Mesendoderm (in vitro differentiated cells): ENCODE measurements around the gene LOXHD1.

ENCODE experiments used
- DNase-seq: peaks from one replicate; pipeline ENCODE4 v3.0.0; 2013
- H2AK5ac ChIP-seq: 2 replicates; pipeline ENCODE4 v1.6.1; 2013; ENCODE audit warnings: low read length, inconsistent platforms
- H2BK120ac ChIP-seq: 2 replicates; pipeline ENCODE4 v1.6.1; 2013; ENCODE audit warnings: low read depth, mild to moderate bottlenecking, low read length, moderate library complexity, mixed read lengths
- H2BK15ac ChIP-seq: replicated peaks from 2 replicates; pipeline ENCODE4 v1.6.1; 2013; ENCODE audit warnings: low read depth, mild to moderate bottlenecking, moderate library complexity
- H2BK5ac ChIP-seq: 2 replicates; pipeline ENCODE4 v1.6.1; 2013; ENCODE audit warnings: low read length, inconsistent platforms
- H3K18ac ChIP-seq: 2 replicates; pipeline ENCODE4 v1.6.1; 2013; ENCODE audit warnings: mild to moderate bottlenecking, low read length, mixed read lengths
- H3K23ac ChIP-seq: one replicate; pipeline ENCODE4 v1.6.1; 2013; ENCODE audit warnings: low read length
- H3K27ac ChIP-seq: 2 replicates; pipeline ENCODE4 v1.5.1; 2013; ENCODE audit warnings: low read depth, mild to moderate bottlenecking, inconsistent platforms, low read length, moderate library complexity
- H3K27me3 ChIP-seq: 2 replicates; pipeline ENCODE4 v1.6.1; 2013; ENCODE audit warnings: low read length, control low read depth, mild to moderate bottlenecking, inconsistent platforms; ENCODE audit not compliant: insufficient read depth, poor library complexity
- H3K36me3 ChIP-seq: 2 replicates; pipeline ENCODE4 v1.6.1; 2013; ENCODE audit warnings: low read length, inconsistent platforms; ENCODE audit not compliant: control insufficient read depth, insufficient read depth
- H3K4ac ChIP-seq: one replicate; pipeline ENCODE4 v1.6.1; 2013; ENCODE audit warnings: low read depth, mild to moderate bottlenecking, low read length, moderate library complexity
- H3K4me1 ChIP-seq: 2 replicates; pipeline ENCODE4 v1.6.1; 2013; ENCODE audit warnings: low read depth, low read length, inconsistent platforms; ENCODE audit not compliant: control insufficient read depth
- H3K4me2 ChIP-seq: 2 replicates; pipeline ENCODE4 v1.6.1; 2013; ENCODE audit warnings: low read length
- H3K4me3 ChIP-seq: 2 replicates; pipeline ENCODE4 v1.5.1; 2013; ENCODE audit warnings: mild to moderate bottlenecking, low read length
- H3K56ac ChIP-seq: one replicate; pipeline ENCODE4 v1.6.1; 2013; ENCODE audit warnings: low read length
- H3K79me1 ChIP-seq: 2 replicates; pipeline ENCODE4 v1.6.1; 2013; ENCODE audit warnings: low read length, inconsistent platforms
- H3K79me2 ChIP-seq: 2 replicates; pipeline ENCODE4 v1.6.1; 2013; ENCODE audit warnings: mild to moderate bottlenecking, low read length; ENCODE audit not compliant: control insufficient read depth, insufficient read depth
- H3K9ac ChIP-seq: 2 replicates; pipeline ENCODE4 v1.6.1; 2013; ENCODE audit warnings: low read length, inconsistent platforms
- H4K5ac ChIP-seq: one replicate; pipeline ENCODE4 v1.6.1; 2013; ENCODE audit warnings: low read length
- H4K8ac ChIP-seq: one replicate; pipeline ENCODE4 v1.6.1; 2013; ENCODE audit warnings: low read depth, mild to moderate bottlenecking, control low read depth, low read length, moderate library complexity
- WGBS: extraction: QIAGEN DNeasy Blood & Tissue Kit; methylation state at CpG from one replicate; pipeline ENCODE4 v1.1.7; 2013; ENCODE audit warnings: low lambda C conversion rate, missing lambda C conversion rate; ENCODE audit not compliant: insufficient coverage; ENCODE audit errors: extremely low coverage; 5-methylcytosine and 5-hydroxymethylcytosine counted together

LOXHD1 gene

DNA sequence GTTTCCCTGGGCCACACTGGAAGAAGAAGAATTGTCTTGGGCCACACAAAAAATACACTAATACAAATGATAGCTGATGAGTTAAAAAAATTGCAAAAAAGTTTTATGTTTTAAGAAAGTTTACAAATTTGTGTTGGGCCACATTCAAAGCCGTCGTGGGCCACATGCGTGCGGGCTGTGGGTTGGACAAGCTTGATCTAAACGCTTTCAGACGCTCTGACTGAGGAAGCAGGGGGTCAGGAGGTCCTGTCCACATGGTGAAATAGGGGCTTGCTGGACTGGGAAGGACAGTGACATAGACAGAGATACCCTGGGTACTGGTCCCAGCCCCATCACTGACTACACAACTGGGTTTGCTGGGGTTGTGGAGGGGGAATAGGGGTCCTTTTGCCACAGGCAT lies 86.4 kb downstream of the LOXHD1 start:
- no peak overlapping the region for H2BK120ac ChIP-seq
- H3K4me2 ChIP-seq, result no peak overlapping the region
- no CpG with 5 or more reads among the region's 6 CpGs for WGBS
- H3K56ac ChIP-seq, result no peak overlapping the region
- H3K27me3 ChIP-seq, result no peaks in the 10 kb centered on the region
- H3K4ac ChIP-seq, result no peak overlapping the region
- no peak overlapping the region for H3K9ac ChIP-seq
- H3K4me1 ChIP-seq, result no peaks in the 10 kb centered on the region
- H4K8ac ChIP-seq, result no peak overlapping the region
- no peaks in the 10 kb centered on the region for H3K79me2 ChIP-seq
- no peak overlapping the region for H3K23ac ChIP-seq
- H3K18ac ChIP-seq, result no peak overlapping the region
- H3K27ac ChIP-seq, result no peak overlapping the region
- H2BK5ac ChIP-seq, result no peak overlapping the region
- H2AK5ac ChIP-seq, result no peak overlapping the region
- no peak overlapping the region for H3K4me3 ChIP-seq
- no peaks in the 10 kb centered on the region for H3K36me3 ChIP-seq
- no peak overlapping the region for H2BK15ac ChIP-seq
- no peaks in the 10 kb centered on the region for H3K79me1 ChIP-seq
- no peak overlapping the region for H4K5ac ChIP-seq
- DNase-seq, result no peak

DNA sequence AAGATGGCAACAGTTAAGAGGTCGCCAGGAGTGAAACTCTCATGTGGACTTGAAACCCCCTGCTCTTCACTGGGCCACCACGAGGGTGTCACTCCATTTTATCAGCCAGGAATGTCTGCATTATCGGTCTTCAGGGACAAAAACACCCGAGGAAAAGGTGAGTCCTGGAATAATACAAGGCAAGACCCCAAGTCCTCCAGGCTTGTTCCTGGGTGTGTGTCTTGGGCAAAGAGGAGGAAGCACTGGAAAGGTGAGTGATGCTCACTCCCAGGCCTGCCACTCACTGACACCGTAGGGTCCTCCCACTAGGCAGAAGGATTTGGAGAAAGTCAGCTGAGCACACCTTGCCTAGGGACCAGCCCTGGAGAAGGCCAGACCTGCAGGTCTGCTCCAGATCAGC lies 86.9 kb downstream of the LOXHD1 start:
- H3K79me2 ChIP-seq, result no peaks in the 10 kb centered on the region

DNA sequence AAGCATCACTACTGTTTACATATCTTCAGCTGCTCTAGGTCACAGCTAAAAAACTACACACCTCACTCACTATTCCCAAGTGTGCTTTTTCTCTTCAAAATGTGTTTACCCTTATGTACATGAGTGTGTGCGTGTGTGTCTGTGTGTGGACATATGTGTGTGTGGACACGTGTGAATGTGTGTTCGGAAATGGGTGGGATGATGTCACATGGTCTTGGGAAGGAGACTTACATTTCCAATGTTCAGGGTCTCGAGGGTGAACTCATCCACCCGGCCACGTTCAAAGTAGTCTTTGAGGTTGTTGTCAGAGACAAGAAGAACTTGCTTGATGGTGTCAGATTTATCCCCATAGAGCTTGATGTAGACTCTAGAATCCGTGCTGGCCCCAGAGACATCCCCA lies 87.8 kb downstream of the LOXHD1 start:
- Histone ChIP-seq H2BK15ac (no peak overlapping the region), H3K18ac (no peak overlapping the region), H4K5ac (no peak overlapping the region), H3K23ac (no peak overlapping the region), H3K9ac (no peak overlapping the region), H3K4me3 (no peak overlapping the region), H3K4me2 (no peak overlapping the region), H3K27me3 (no peaks in the 10 kb centered on the region), H2BK5ac (no peak overlapping the region), H3K4ac (no peak overlapping the region), H4K8ac (no peak overlapping the region), H3K4me1 (no peaks in the 10 kb centered on the region), H3K27ac (no peak overlapping the region), H3K79me2 (no peaks in the 10 kb centered on the region), H2BK120ac (no peak overlapping the region), H3K56ac (no peak overlapping the region), H2AK5ac (no peak overlapping the region), H3K36me3 (no peaks in the 10 kb centered on the region), H3K79me1 (no peaks in the 10 kb centered on the region)
- no CpG with 5 or more reads among the region's 7 CpGs for WGBS
- DNase-seq, result no peak

More for the DNA sequence above, 86.9 kb downstream of the LOXHD1 start:
- no peak overlapping the region for H4K5ac ChIP-seq
- H3K27me3 ChIP-seq, result no peaks in the 10 kb centered on the region
- no peak overlapping the region for H3K27ac ChIP-seq
- H3K79me1 ChIP-seq, result no peaks in the 10 kb centered on the region
- no CpG with 5 or more reads among the region's 5 CpGs for WGBS
- H2BK120ac ChIP-seq, result no peak overlapping the region
- H3K4ac ChIP-seq, result no peak overlapping the region
- DNase-seq, result no peak
- H3K4me1 ChIP-seq, result no peaks in the 10 kb centered on the region
- no peak overlapping the region for H3K18ac ChIP-seq
- no peak overlapping the region for H2BK15ac ChIP-seq
- H3K56ac ChIP-seq, result no peak overlapping the region
- no peak overlapping the region for H2AK5ac ChIP-seq
- H3K9ac ChIP-seq, result no peak overlapping the region
- H2BK5ac ChIP-seq, result no peak overlapping the region
- H3K4me2 ChIP-seq, result no peak overlapping the region
- no peak overlapping the region for H4K8ac ChIP-seq
- no peak overlapping the region for H3K23ac ChIP-seq
- H3K4me3 ChIP-seq, result no peak overlapping the region
- H3K36me3 ChIP-seq, result no peaks in the 10 kb centered on the region

DNA sequence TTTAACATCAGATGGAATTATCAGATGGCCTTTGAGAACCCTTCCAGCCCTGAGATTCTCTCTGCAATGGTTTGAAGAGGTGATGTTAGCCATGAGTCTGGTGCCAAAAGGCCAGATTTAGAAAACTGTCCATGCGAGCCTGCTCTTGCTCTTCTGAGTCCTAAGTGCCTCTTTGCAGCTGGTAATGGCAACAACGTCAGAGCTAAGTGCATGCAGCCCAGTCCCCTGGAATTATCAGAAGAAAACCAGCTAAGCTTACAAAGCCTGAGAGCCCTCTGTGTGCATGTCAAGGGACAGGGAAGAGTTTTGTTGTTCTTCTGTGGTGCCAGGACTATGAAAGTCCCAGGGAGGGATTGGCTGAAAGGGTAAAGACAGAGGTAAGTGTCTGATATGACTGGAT lies 89.8 kb downstream of the LOXHD1 start:
- H3K56ac ChIP-seq, result no peak overlapping the region
- no peak overlapping the region for H4K5ac ChIP-seq
- no peak overlapping the region for H3K18ac ChIP-seq
- no peak overlapping the region for H3K23ac ChIP-seq
- H4K8ac ChIP-seq, result no peak overlapping the region
- H3K27me3 ChIP-seq, result no peaks in the 10 kb centered on the region
- no peaks in the 10 kb centered on the region for H3K79me1 ChIP-seq
- no peak overlapping the region for H3K4ac ChIP-seq
- H3K4me1 ChIP-seq, result peaks cover 8% of the 10 kb centered on the region
- no peak overlapping the region for H2BK120ac ChIP-seq
- no peak overlapping the region for H2BK5ac ChIP-seq
- no peak overlapping the region for H3K4me3 ChIP-seq
- no CpG with 5 or more reads among the region's 2 CpGs for WGBS
- no peaks in the 10 kb centered on the region for H3K36me3 ChIP-seq
- DNase-seq, result no peak
- H3K27ac ChIP-seq, result no peak overlapping the region
- H3K4me2 ChIP-seq, result no peak overlapping the region
- no peak overlapping the region for H2AK5ac ChIP-seq
- H3K9ac ChIP-seq, result no peak overlapping the region
- no peaks in the 10 kb centered on the region for H3K79me2 ChIP-seq
- no peak overlapping the region for H2BK15ac ChIP-seq

DNA sequence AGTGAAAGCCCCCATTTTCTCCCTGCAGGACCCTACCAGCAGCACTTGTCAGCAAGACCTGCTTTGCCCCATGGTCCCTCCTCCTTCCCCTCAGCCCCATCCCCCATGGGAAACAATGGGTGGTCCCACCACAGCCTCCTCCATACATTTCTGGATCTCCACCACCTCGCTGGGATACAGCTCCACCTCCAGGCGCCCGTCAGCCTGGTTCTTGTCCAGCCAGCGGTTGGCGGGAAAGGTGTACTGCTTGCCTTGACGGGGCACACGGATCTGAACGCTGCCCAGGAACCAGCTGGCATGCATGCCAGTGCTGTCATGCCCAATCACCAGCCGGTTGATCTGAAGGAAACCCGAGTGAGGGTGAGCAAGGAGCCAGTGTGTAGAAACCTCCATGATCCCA lies 90.9 kb downstream of the LOXHD1 start:
- Histone ChIP-seq H3K4me1 (peaks cover 8% of the 10 kb centered on the region), H3K27me3 (no peaks in the 10 kb centered on the region), H3K79me2 (no peaks in the 10 kb centered on the region), H3K9ac (no peak overlapping the region), H3K4ac (no peak overlapping the region), H2BK120ac (no peak overlapping the region), H3K18ac (no peak overlapping the region), H3K79me1 (no peaks in the 10 kb centered on the region), H3K23ac (no peak overlapping the region), H2AK5ac (no peak overlapping the region), H3K4me2 (no peak overlapping the region), H4K8ac (no peak overlapping the region), H4K5ac (no peak overlapping the region), H2BK15ac (no peak overlapping the region), H3K56ac (no peak overlapping the region), H2BK5ac (no peak overlapping the region), H3K4me3 (no peak overlapping the region), H3K36me3 (no peaks in the 10 kb centered on the region), H3K27ac (no peak overlapping the region)
- no peak for DNase-seq
- WGBS, result no CpG with 5 or more reads among the region's 10 CpGs

DNA sequence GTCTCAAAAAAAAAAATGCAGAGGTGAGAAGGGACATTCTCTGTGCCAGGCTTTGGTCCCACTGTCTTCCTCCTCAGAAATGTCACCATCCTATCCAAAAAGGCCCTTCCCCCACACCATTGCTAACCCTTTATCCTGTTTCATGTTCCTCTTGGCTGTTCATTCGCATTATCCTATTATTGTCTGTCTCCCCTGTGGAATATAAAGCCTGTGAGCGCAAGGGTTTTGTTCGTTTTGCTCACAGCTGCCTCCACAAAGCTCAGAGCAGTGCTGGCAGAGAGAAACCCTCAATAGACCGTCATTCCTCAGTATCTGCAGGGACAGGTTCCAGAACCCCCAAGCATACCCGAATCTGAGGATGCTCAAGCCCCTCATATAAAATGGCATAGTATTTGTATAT lies 91.8 kb downstream of the LOXHD1 start:
- H4K5ac ChIP-seq, result no peak overlapping the region
- no peak overlapping the region for H2BK5ac ChIP-seq
- no peak overlapping the region for H4K8ac ChIP-seq
- no peaks in the 10 kb centered on the region for H3K79me1 ChIP-seq
- no peak overlapping the region for H3K27ac ChIP-seq
- no peak overlapping the region for H2AK5ac ChIP-seq
- H3K23ac ChIP-seq, result no peak overlapping the region
- peaks cover 8% of the 10 kb centered on the region for H3K4me1 ChIP-seq
- H3K56ac ChIP-seq, result no peak overlapping the region
- no peak overlapping the region for H3K4me3 ChIP-seq
- H3K27me3 ChIP-seq, result no peaks in the 10 kb centered on the region
- no peak overlapping the region for H2BK15ac ChIP-seq
- H3K18ac ChIP-seq, result no peak overlapping the region
- no peak for DNase-seq
- H3K36me3 ChIP-seq, result no peaks in the 10 kb centered on the region
- WGBS, result no CpG with 5 or more reads among the region's 5 CpGs
- no peak overlapping the region for H3K9ac ChIP-seq
- H3K4me2 ChIP-seq, result no peak overlapping the region
- no peak overlapping the region for H3K4ac ChIP-seq
- H2BK120ac ChIP-seq, result no peak overlapping the region
- no peaks in the 10 kb centered on the region for H3K79me2 ChIP-seq
